Measurements from ENCODE around the gene PKHD1.
"Not testable (repeated sequence)": the region's sequence is repeated elsewhere in the genome, so short reads cannot be mapped to it uniquely, and the experiment has no call there.

PKHD1 gene

GRCh38 chr6:51854347-51854746, 233.1 kb downstream of the PKHD1 start:
- no peak for DNase-seq (ENCODE audit: low spot score)

- DNase-seq (ENCODE audit: low spot score), result not testable (repeated sequence)
Observed at GRCh38 chr6:51853109-51853508, 234.3 kb downstream of the PKHD1 start.

GRCh38 chr6:51846531-51846930, 240.9 kb downstream of the PKHD1 start:
- no peak for DNase-seq (ENCODE audit: low spot score)

- no peak for DNase-seq (ENCODE audit: low spot score)
Observed at GRCh38 chr6:51844336-51844735, 243.1 kb downstream of the PKHD1 start.

GRCh38 chr6:51843456-51844056, 243.9 kb downstream of the PKHD1 start:
- no peak for DNase-seq (ENCODE audit: low spot score)

GRCh38 chr6:51842804-51843378, 244.5 kb downstream of the PKHD1 start:
- no peak for DNase-seq (ENCODE audit: low spot score)

- no peak for DNase-seq (ENCODE audit: low spot score)
Observed at GRCh38 chr6:51842061-51842803, 245.2 kb downstream of the PKHD1 start.

- DNase-seq (ENCODE audit: low spot score), result no peak
Observed at GRCh38 chr6:51841626-51842025, 245.8 kb downstream of the PKHD1 start.

GRCh38 chr6:51839726-51840374, 247.6 kb downstream of the PKHD1 start:
- no peak for DNase-seq (ENCODE audit: low spot score)

- no peak for DNase-seq (ENCODE audit: low spot score)
Observed at GRCh38 chr6:51830666-51831065, 256.7 kb downstream of the PKHD1 start.

- no peak for DNase-seq (ENCODE audit: low spot score)
Observed at GRCh38 chr6:51827580-51827979, 259.8 kb downstream of the PKHD1 start.

GRCh38 chr6:51824940-51825339, 262.5 kb downstream of the PKHD1 start:
- DNase-seq (ENCODE audit: low spot score), result no peak

GRCh38 chr6:51820555-51820954, 266.9 kb downstream of the PKHD1 start:
- no peak for DNase-seq (ENCODE audit: low spot score)

- DNase-seq (ENCODE audit: low spot score), result no peak
Observed at GRCh38 chr6:51818520-51819022, 268.8 kb downstream of the PKHD1 start.

- DNase-seq (ENCODE audit: low spot score), result no peak
Observed at GRCh38 chr6:51817832-51818231, 269.6 kb downstream of the PKHD1 start.

- no peak for DNase-seq (ENCODE audit: low spot score)
Observed at GRCh38 chr6:51814418-51814817, 273.0 kb downstream of the PKHD1 start.

- no peak for DNase-seq (ENCODE audit: low spot score)
Observed at GRCh38 chr6:51813904-51814303, 273.5 kb downstream of the PKHD1 start.

GRCh38 chr6:51812231-51812630, 275.2 kb downstream of the PKHD1 start:
- no peak for DNase-seq (ENCODE audit: low spot score)

GRCh38 chr6:51805517-51805916, 281.9 kb downstream of the PKHD1 start:
- no peak for DNase-seq (ENCODE audit: low spot score)

GRCh38 chr6:51800603-51801002, 286.8 kb downstream of the PKHD1 start:
- no peak for DNase-seq (ENCODE audit: low spot score)

GRCh38 chr6:51793393-51793792, 294.0 kb downstream of the PKHD1 start:
- no peak for DNase-seq (ENCODE audit: low spot score)

GRCh38 chr6:51792273-51793030, 295.0 kb downstream of the PKHD1 start:
- DNase-seq (ENCODE audit: low spot score), result no peak

Measured in germinal center (tissue), 1 donor.